Measurements from ENCODE around the gene ABCE1.

DNA sequence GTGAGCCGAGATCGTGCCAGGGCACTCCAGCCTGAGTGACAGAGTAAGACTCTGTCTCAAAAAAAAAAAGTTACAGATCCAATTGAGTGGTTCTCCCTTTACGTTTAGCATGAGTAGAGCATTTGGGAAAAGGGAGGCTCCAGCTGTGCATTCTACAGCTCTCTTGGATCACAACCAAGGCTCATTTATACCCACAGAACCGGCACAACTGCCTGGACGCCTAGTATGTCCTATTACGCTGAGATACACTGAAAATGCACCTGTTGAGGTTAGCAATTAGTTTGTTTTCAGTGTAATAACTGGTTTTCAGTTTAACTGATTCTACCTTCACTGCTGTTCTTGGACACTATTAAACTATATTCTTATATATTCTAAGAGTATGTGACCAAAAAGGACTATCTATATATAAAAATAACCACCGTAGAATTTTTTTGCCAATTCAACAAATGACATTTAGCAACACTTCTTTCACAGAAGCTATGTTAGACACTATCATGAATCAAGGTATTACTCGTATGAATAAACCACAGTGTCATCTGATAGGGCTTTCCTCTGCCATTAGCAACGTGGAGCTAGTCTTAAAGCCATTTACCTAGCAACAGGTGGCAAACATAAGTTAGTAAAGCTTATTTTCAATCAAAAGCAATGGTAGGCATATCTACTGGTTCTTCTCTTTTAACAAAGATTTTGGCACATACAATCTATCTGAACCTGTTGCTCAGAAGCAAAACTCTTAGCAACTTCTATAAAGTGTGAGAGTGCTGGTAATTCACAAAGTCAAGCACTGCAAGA lies 78.7 kb downstream of the ABCE1 start:
- TF ChIP-seq, protein P1, sequence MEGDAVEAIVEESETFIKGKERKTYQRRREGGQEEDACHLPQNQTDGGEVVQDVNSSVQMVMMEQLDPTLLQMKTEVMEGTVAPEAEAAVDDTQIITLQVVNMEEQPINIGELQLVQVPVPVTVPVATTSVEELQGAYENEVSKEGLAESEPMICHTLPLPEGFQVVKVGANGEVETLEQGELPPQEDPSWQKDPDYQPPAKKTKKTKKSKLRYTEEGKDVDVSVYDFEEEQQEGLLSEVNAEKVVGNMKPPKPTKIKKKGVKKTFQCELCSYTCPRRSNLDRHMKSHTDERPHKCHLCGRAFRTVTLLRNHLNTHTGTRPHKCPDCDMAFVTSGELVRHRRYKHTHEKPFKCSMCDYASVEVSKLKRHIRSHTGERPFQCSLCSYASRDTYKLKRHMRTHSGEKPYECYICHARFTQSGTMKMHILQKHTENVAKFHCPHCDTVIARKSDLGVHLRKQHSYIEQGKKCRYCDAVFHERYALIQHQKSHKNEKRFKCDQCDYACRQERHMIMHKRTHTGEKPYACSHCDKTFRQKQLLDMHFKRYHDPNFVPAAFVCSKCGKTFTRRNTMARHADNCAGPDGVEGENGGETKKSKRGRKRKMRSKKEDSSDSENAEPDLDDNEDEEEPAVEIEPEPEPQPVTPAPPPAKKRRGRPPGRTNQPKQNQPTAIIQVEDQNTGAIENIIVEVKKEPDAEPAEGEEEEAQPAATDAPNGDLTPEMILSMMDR (IDR thresholded peaks at IDR 0.05): no peak
- no peak for TF ChIP-seq POLR2A (IDR thresholded peaks at IDR 0.05)
